G401.6 (cell line): Measurements from ENCODE around the gene RAG2.

Source experiments
- FAIRE-seq: peaks from 2 replicates; lab custom pipeline; 2012; peaks lifted over from hg19 to GRCh38; lab: Jason Lieb, UNC

RAG2 gene

GRCh38 chr11:36598051-36598450 lies at the start of gene RAG2:
Gene RAG2, minus strand, starts transcription at chr11:36598236. Its CDS starts 4,068 bp downstream, at chr11:36594168.
- no peak for FAIRE-seq

GRCh38 chr11:36638556-36638955 lies 40.5 kb upstream of the RAG2 start:
- no peak for FAIRE-seq

DNA sequence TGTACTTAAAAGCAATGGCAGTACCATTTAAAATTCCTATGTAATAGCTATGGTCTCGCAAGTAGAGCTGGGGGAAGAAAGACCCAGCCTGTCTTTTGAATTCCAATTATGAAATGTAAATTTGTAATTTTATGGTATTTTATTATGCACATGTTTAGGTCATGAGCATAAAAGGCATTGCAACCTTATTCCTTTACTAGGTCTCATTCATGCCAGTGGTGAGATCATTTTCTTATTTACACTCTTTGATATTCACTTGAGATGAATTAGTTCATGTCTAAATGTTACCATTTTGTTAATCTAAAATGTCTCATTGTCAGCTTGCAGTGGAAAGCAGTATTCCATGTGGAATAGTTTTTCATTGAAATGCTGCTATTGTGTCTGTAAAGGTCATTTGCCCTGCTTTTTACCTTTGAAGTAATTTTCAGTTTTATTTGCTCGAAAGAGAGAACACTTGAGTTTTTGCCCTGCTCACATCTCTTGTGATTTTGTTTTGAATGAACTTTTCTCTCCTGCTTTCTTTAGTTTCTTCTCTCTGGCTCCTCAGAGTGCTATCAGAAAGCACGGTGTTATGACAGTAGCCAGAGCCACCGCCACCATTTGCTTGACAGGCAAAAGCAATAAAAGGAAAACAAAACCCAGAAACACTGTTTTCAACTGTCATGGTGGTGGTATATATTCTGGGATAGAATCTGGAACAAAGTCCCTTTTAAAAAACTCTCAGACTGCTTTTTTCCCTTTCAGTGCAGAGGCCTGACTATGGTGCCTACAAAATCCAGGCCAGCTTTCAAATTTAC lies 37.2 kb upstream of the RAG2 start:
- FAIRE-seq, result no peak

GRCh38 chr11:36631774-36632173 lies 33.7 kb upstream of the RAG2 start:
- no peak for FAIRE-seq

DNA sequence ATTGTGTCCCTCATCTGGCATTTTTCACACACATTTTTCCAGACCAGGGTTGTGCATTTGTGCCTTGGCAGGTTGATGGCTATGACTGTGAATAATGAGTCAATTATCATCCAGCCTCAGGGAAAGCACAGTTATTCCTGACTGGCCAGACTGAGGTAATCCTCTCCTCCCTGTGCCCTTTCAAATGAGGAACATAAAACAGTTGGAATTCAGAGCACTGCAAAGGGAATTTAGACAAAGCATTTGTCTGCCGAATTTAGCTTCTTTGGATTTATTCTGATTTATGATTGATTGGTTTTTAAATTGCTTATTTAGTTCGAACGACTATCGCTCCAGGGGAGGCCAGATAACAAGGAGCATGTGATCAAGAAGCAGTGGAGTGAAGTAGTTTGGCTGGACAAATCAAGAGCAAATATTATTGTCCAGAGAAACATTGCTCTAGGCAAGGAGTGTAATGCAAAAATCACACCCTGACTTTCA lies 30.8 kb upstream of the RAG2 start:
- FAIRE-seq, result no peak

DNA sequence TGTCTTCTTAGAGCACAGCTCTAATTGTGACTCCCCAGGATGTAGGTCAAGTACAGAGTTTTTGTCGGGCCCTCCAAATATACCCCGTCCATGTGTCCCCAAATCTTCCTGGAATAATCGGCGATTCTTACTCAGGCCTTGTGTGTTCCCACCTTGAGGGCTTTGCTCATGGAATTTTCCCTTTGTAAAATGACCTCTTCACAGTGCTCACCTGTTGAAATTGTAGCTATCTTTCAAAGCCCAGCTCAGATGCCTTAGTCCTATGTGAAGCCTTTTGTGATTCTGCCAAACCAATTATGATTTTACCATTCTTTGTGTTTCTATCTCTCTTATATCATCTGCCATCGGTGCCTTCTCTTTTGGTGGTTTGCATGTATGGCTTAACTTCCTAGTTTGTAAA lies 30.1 kb upstream of the RAG2 start:
- FAIRE-seq, result no peak

- no peak for FAIRE-seq
Observed at GRCh38 chr11:36627471-36627870, 29.4 kb upstream of the RAG2 start.

DNA sequence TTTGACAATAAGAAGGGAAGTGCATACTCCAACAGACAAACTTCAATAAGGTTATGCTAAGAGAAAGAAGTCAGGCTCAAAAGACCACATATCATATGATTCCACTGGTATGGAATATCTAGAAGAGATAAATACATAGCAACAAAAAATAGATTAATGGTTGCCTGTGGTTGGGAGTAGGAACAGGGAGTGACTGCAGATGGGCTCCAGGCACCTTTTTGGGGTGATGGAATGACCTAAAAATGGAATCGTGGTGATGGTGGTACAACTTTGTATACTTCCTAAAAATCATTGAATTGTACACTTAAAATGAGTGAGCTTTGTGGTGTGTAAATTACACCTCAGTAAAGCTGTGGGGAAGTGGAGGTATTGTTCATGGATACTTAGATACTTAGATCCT lies 29.0 kb upstream of the RAG2 start:
- FAIRE-seq, result no peak

- FAIRE-seq, result no peak
Observed at GRCh38 chr11:36623494-36623893, 25.5 kb upstream of the RAG2 start.

GRCh38 chr11:36622431-36623136 lies 24.5 kb upstream of the RAG2 start:
- FAIRE-seq, result peak; percentile 70

DNA sequence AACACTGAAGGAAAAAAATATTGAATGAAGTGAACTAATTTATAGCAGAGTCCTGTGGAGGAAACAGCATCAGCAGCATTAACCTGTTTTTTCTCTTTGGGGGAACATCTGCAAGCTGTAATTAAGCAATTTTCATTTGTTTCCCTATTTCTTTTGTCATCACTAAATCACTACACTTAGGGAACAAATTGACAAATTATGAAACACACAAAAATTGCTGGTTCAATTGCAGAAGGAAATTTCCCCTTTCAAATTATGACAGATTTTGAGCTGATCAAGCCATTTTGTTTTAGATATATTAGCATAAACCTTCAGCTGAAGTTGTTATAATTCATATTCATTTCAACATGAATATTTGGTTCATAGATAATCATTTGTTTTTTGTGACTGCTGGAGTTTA lies 22.2 kb upstream of the RAG2 start:
- FAIRE-seq, result no peak

DNA sequence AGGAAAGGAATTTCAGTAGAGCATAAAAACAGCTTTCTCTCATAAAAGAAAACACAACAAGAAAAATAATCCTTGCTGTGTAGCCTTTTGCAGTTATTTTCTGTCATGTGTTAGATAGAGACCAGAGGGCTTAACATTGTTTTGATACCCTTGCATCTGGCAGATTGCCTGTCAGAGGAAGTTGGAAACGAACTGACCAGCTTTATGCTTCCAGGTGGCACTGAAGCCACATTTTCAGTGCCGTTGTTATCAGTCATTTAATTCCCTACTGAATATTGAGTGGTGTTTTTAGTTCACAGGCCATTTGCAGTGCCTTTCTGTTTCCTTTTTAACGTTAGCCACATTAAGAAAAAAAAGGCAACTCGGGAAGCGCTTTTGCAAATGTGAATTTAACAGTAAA lies 21.5 kb upstream of the RAG2 start:
- no peak for FAIRE-seq

- FAIRE-seq, result no peak
Observed at GRCh38 chr11:36618363-36619047, 20.5 kb upstream of the RAG2 start.

DNA sequence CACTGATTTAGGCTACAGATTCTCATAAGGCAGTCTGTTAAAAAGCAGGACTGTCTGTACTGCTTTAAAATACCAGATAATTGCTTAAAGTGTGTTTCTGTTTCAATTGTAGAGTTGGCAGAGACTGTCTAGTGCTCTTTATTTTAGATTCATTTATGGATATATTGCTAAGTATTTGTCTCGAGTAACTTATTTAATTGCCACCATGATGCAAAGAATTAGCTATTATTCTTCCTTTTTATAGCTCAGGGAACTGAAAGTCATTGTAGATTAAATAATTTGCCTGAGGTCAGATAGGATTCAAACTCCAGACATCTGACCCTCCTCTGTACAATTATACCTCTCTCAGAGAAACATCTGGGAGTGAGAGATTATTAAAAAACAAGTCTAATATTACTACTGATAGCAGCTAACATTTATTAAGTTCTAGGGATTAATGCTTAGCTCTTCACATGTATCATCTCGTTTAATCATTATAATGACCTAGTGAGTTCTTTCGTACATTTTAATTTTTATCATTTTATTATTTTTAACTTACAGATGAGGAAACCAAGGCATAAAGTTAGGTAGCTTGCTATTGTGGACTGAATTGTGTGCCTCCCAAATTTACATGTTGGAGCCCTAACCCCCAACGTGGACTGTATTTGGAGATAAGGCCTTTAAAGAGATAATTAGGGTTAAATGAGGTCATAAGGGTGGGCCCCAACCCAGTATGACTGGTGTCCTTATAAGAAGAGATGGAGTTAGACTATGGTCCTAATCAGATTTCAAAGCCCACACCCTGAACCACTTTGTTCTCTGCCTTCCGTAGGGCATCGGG lies 19.7 kb upstream of the RAG2 start:
- FAIRE-seq, result no peak

DNA sequence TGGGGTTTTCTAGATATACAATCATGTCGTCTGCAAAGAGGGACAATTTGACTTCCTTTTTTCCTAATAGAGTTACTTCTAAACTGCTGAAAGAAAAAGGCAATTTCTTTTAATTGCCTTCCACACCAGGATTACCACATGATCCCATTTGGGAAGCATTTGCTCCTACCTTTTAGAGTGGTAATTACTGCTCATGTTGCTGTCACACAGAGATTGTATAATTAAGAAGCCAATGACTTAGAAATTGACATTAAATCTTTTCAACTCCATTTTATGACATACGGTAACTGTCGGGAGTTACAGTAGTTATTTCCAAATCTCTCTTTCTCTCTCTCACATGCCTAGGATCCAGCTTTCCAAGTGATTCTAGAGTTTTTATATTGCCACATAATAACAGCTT lies 17.8 kb upstream of the RAG2 start:
- FAIRE-seq, result no peak

- no peak for FAIRE-seq
Observed at GRCh38 chr11:36609383-36609782, 11.3 kb upstream of the RAG2 start.

GRCh38 chr11:36608491-36609199 lies 10.6 kb upstream of the RAG2 start:
- FAIRE-seq, result no peak

GRCh38 chr11:36605221-36606216 lies 7.5 kb upstream of the RAG2 start:
- no peak for FAIRE-seq

DNA sequence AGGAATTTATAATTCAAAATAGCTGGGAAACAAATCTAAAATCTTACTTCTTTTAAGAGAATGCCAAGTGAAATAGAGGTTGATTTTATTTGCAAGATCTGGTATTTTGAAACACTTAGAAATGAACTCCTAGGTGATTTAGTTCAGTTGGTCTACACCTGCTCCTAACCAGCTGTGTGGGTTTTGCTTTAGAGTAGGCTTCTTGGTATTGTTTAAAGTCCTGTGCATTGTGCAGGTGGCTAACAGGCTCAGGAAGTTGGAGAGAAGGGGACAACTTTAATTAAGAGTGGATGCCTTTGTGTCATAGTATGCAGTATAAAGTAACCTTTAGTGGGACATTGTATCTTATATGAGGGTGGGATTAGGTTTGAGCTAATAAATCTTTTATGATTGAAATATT lies 4.1 kb upstream of the RAG2 start:
- FAIRE-seq, result no peak

DNA sequence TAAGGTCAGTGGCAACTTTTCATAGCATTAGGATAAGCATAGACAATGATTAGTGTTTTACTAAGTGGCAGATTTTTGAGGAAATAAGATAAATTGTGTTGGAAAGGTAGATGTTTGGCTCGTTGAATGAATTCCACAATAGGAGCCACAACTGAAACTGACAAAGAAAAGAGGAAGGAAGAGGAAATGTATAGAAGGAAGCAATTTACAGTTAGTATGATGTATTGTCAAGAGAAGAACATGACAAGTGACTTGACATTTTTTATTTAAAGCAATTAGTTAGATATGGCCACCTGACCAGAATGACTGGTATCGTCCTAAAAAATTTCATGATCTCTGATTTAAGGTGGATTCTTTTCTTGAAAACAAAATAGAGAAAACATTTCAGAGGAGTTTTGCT lies 3.1 kb upstream of the RAG2 start:
- FAIRE-seq, result no peak
